Measurements from ENCODE around the gene DNHD1. TPM values are rescaled to one million over a fixed set of nuclear protein-coding genes. Genes with fewer than 3 reads are reported as not detected.
A peak's percentile ranks its signal among the peaks of the same experiment; 100 is the strongest.

Gene DNHD1
- total RNA-seq, 1 experiment from 2014 or later, result 11.5 TPM

- TF ChIP-seq, protein P1, sequence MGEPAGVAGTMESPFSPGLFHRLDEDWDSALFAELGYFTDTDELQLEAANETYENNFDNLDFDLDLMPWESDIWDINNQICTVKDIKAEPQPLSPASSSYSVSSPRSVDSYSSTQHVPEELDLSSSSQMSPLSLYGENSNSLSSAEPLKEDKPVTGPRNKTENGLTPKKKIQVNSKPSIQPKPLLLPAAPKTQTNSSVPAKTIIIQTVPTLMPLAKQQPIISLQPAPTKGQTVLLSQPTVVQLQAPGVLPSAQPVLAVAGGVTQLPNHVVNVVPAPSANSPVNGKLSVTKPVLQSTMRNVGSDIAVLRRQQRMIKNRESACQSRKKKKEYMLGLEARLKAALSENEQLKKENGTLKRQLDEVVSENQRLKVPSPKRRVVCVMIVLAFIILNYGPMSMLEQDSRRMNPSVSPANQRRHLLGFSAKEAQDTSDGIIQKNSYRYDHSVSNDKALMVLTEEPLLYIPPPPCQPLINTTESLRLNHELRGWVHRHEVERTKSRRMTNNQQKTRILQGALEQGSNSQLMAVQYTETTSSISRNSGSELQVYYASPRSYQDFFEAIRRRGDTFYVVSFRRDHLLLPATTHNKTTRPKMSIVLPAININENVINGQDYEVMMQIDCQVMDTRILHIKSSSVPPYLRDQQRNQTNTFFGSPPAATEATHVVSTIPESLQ (CRISPR knock-in tag; IDR thresholded peaks at IDR 0.05), result no peak
- TF ChIP-seq GRHL2 (CRISPR knock-in tag; IDR thresholded peaks at IDR 0.05; ENCODE audit: insufficient replicate concordance, severe bottlenecking), result no peak
- TF ChIP-seq, protein P2, sequence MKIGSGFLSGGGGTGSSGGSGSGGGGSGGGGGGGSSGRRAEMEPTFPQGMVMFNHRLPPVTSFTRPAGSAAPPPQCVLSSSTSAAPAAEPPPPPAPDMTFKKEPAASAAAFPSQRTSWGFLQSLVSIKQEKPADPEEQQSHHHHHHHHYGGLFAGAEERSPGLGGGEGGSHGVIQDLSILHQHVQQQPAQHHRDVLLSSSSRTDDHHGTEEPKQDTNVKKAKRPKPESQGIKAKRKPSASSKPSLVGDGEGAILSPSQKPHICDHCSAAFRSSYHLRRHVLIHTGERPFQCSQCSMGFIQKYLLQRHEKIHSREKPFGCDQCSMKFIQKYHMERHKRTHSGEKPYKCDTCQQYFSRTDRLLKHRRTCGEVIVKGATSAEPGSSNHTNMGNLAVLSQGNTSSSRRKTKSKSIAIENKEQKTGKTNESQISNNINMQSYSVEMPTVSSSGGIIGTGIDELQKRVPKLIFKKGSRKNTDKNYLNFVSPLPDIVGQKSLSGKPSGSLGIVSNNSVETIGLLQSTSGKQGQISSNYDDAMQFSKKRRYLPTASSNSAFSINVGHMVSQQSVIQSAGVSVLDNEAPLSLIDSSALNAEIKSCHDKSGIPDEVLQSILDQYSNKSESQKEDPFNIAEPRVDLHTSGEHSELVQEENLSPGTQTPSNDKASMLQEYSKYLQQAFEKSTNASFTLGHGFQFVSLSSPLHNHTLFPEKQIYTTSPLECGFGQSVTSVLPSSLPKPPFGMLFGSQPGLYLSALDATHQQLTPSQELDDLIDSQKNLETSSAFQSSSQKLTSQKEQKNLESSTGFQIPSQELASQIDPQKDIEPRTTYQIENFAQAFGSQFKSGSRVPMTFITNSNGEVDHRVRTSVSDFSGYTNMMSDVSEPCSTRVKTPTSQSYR (CRISPR knock-in tag; IDR thresholded peaks at IDR 0.05), result no peak
- TF ChIP-seq MYBL2 (CRISPR knock-in tag; IDR thresholded peaks at IDR 0.05), result no peak
- TF ChIP-seq NFE2L1 (CRISPR knock-in tag; IDR thresholded peaks at IDR 0.05), result 0 out of 2 replicates have a peak, but pooled peaks have one; percentile 42
- TF ChIP-seq, protein P3, sequence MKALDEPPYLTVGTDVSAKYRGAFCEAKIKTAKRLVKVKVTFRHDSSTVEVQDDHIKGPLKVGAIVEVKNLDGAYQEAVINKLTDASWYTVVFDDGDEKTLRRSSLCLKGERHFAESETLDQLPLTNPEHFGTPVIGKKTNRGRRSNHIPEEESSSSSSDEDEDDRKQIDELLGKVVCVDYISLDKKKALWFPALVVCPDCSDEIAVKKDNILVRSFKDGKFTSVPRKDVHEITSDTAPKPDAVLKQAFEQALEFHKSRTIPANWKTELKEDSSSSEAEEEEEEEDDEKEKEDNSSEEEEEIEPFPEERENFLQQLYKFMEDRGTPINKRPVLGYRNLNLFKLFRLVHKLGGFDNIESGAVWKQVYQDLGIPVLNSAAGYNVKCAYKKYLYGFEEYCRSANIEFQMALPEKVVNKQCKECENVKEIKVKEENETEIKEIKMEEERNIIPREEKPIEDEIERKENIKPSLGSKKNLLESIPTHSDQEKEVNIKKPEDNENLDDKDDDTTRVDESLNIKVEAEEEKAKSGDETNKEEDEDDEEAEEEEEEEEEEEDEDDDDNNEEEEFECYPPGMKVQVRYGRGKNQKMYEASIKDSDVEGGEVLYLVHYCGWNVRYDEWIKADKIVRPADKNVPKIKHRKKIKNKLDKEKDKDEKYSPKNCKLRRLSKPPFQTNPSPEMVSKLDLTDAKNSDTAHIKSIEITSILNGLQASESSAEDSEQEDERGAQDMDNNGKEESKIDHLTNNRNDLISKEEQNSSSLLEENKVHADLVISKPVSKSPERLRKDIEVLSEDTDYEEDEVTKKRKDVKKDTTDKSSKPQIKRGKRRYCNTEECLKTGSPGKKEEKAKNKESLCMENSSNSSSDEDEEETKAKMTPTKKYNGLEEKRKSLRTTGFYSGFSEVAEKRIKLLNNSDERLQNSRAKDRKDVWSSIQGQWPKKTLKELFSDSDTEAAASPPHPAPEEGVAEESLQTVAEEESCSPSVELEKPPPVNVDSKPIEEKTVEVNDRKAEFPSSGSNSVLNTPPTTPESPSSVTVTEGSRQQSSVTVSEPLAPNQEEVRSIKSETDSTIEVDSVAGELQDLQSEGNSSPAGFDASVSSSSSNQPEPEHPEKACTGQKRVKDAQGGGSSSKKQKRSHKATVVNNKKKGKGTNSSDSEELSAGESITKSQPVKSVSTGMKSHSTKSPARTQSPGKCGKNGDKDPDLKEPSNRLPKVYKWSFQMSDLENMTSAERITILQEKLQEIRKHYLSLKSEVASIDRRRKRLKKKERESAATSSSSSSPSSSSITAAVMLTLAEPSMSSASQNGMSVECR (CRISPR knock-in tag; IDR thresholded peaks at IDR 0.05; ENCODE audit: borderline replicate concordance), result peak; percentile 38; the same call in 1 of the 2 replicates
- no peak for TF ChIP-seq ZNF423 (CRISPR knock-in tag; IDR thresholded peaks at IDR 0.05)
- TF ChIP-seq ZNF425 (CRISPR knock-in tag; conservative IDR thresholded peaks at IDR 0.05), result no peak
- TF ChIP-seq NR3C1 (CRISPR knock-in tag; conservative IDR thresholded peaks at IDR 0.05; ENCODE audit: low read depth), result no peak
- TF ChIP-seq ZNF263 (CRISPR knock-in tag; IDR thresholded peaks at IDR 0.05; ENCODE audit: low read depth), result no peak
- TF ChIP-seq, protein P4, sequence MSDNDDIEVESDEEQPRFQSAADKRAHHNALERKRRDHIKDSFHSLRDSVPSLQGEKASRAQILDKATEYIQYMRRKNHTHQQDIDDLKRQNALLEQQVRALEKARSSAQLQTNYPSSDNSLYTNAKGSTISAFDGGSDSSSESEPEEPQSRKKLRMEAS (CRISPR knock-in tag; IDR thresholded peaks at IDR 0.05), result peak; percentile 72
- no peak for TF ChIP-seq ZNF232 (CRISPR knock-in tag; IDR thresholded peaks at IDR 0.05)
- TF ChIP-seq TP53 (CRISPR knock-in tag; IDR thresholded peaks at IDR 0.05), result 0 out of 2 replicates have a peak, but pooled peaks have one; percentile 54
- TF ChIP-seq PRDM15 (CRISPR knock-in tag; IDR thresholded peaks at IDR 0.05), result no peak
- TF ChIP-seq OVOL2 (CRISPR knock-in tag; IDR thresholded peaks at IDR 0.05; ENCODE audit: borderline replicate concordance), result no peak
- TF ChIP-seq CDX4 (CRISPR knock-in tag; IDR thresholded peaks at IDR 0.05; ENCODE audit: borderline replicate concordance), result no peak
- TF ChIP-seq, protein P5, sequence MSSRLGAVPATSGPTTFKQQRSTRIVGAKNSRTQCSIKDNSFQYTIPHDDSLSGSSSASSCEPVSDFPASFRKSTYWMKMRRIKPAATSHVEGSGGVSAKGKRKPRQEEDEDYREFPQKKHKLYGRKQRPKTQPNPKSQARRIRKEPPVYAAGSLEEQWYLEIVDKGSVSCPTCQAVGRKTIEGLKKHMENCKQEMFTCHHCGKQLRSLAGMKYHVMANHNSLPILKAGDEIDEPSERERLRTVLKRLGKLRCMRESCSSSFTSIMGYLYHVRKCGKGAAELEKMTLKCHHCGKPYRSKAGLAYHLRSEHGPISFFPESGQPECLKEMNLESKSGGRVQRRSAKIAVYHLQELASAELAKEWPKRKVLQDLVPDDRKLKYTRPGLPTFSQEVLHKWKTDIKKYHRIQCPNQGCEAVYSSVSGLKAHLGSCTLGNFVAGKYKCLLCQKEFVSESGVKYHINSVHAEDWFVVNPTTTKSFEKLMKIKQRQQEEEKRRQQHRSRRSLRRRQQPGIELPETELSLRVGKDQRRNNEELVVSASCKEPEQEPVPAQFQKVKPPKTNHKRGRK (CRISPR knock-in tag; IDR thresholded peaks at IDR 0.05; ENCODE audit: borderline replicate concordance), result no peak
Measured at GRCh38 chr11:6612213-6613041, 115.3 kb downstream of the DNHD1 start, which contains the start of gene TAF10 (continued).
